HEK293 (cell line): ENCODE data around the gene CYP4F12.

Experiments used
- CTCF ChIA-PET: fragments of 350-600 bp; formaldehyde crosslinking; extraction: SDS; loops from one replicate; lab custom pipeline; 2021; ENCODE audit warnings: antibody characterized with exemption; lab: Yijun Ruan, JAX
- POLR2A ChIA-PET: fragments of 300-600 bp; formaldehyde crosslinking; extraction: SDS; loops from one replicate; lab custom pipeline; 2020; ENCODE audit warnings: antibody characterized with exemption, inconsistent platforms; lab: Yijun Ruan, JAX
- H3K27ac ChIP-seq: fragments of 200-500 bp; sonication (Bioruptor generic); 2 replicates; pipeline ENCODE4 v1.5.1; 2014; ENCODE audit warnings: low read depth, low read length, control low read depth, inconsistent platforms; ENCODE audit errors: extremely low read depth
- H3K36me3 ChIP-seq, 2 experiments: fragments of 200-500 bp in 1 of 2; sonication (Bioruptor generic) in 1 of 2; 1 replicate in 1 of 2; 2 replicates in 1 of 2; pipeline ENCODE4 v1.5.1; 2014 to 2017; ENCODE audit warnings: inconsistent platforms in 2 of 2, low read length in 2 of 2; ENCODE audit not compliant: control insufficient read depth in 2 of 2, insufficient read depth in 1 of 2
- H3K4me1 ChIP-seq: fragments of 200-500 bp; sonication (Bioruptor generic); 2 replicates; pipeline ENCODE4 v1.5.1; 2014; ENCODE audit warnings: mild to moderate bottlenecking, low read length, inconsistent platforms; ENCODE audit not compliant: control insufficient read depth, insufficient read depth
- H3K4me3 ChIP-seq: 2 replicates; pipeline ENCODE4 v1.5.1; 2011; ENCODE audit warnings: low read depth, mild to moderate bottlenecking, control low read depth, low read length, moderate library complexity
- H3K9me3 ChIP-seq: fragments of 200-500 bp; sonication (Bioruptor generic); 2 replicates; pipeline ENCODE4 v1.5.1; 2014; ENCODE audit warnings: low read depth, low read length, inconsistent platforms; ENCODE audit not compliant: control insufficient read depth, insufficient read depth
- GLIS2 ChIP-seq: fragments of 450-650 bp; formaldehyde crosslinking; IDR thresholded peaks from 2 replicates; pipeline ENCODE4 v1.5.1; 2016; ENCODE audit warnings: missing biosample characterization, missing genetic modification characterization
- IKZF3 ChIP-seq: fragments of 450-650 bp; IDR thresholded peaks from 2 replicates; pipeline ENCODE4 v1.5.0; 2018; ENCODE audit warnings: missing biosample characterization, mild to moderate bottlenecking, missing genetic modification characterization, moderate library complexity
- MEIS1 ChIP-seq: sonication (generic); formaldehyde crosslinking; IDR thresholded peaks from 2 replicates; pipeline ENCODE4 v1.8.1; 2022; ENCODE audit warnings: missing genetic modification reagents, mild to moderate bottlenecking, borderline replicate concordance
- SP2 ChIP-seq: fragments of 450-650 bp; formaldehyde crosslinking; IDR thresholded peaks from 2 replicates; pipeline ENCODE4 v1.5.1; 2016; ENCODE audit warnings: missing biosample characterization, missing genetic modification characterization
- SP7 ChIP-seq: fragments of 450-650 bp; formaldehyde crosslinking; IDR thresholded peaks from 2 replicates; pipeline ENCODE4 v1.5.1; 2016; ENCODE audit warnings: missing biosample characterization, missing genetic modification characterization
- ZBTB17 ChIP-seq: fragments of 450-650 bp; formaldehyde crosslinking; IDR thresholded peaks from 2 replicates; pipeline ENCODE4 v1.5.1; 2016; ENCODE audit warnings: missing biosample characterization, missing genetic modification characterization
- ZBTB21 ChIP-seq: fragments of 450-650 bp; formaldehyde crosslinking; IDR thresholded peaks from 2 replicates; pipeline ENCODE4 v1.5.1; 2017; ENCODE audit warnings: missing biosample characterization, missing genetic modification characterization
- ZNF138 ChIP-seq: fragments of 450-650 bp; formaldehyde crosslinking; IDR thresholded peaks from 2 replicates; pipeline ENCODE4 v1.5.1; 2016; ENCODE audit warnings: missing biosample characterization, missing genetic modification characterization, borderline replicate concordance
- ZNF148 ChIP-seq: fragments of 450-650 bp; formaldehyde crosslinking; IDR thresholded peaks from 2 replicates; pipeline ENCODE4 v1.5.0; 2017; ENCODE audit warnings: missing biosample characterization, missing genetic modification characterization, borderline replicate concordance
- ZNF19 ChIP-seq: fragments of 450-650 bp; formaldehyde crosslinking; IDR thresholded peaks from 2 replicates; pipeline ENCODE4; 2016; ENCODE audit warnings: missing biosample characterization, missing genetic modification characterization, low read depth
- ZNF23 ChIP-seq: fragments of 450-650 bp; formaldehyde crosslinking; IDR thresholded peaks from 2 replicates; pipeline ENCODE4 v1.5.1; 2016; ENCODE audit warnings: missing biosample characterization, missing genetic modification characterization, borderline replicate concordance
- ZNF274 ChIP-seq, 2 experiments: fragments of 200-500 bp in 1 of 2; fragments of 450-650 bp in 1 of 2; sonication (Bioruptor generic) in 1 of 2; formaldehyde crosslinking in 1 of 2; IDR thresholded peaks; 2 replicates each; pipeline versions ENCODE4 v1.5.1 to v1.6.1; 2014 to 2016; ENCODE audit warnings: borderline replicate concordance in 1 of 2, inconsistent platforms in 1 of 2, low read length in 1 of 2, missing biosample characterization in 1 of 2, missing genetic modification characterization in 1 of 2
- ZNF366 ChIP-seq: fragments of 450-650 bp; formaldehyde crosslinking; conservative IDR thresholded peaks from 2 replicates; pipeline ENCODE4 v1.5.1; 2016; ENCODE audit warnings: missing biosample characterization, missing genetic modification characterization
- ZNF510 ChIP-seq: fragments of 450-650 bp; formaldehyde crosslinking; IDR thresholded peaks from 2 replicates; pipeline ENCODE4 v1.5.1; 2018; ENCODE audit warnings: mild to moderate bottlenecking, missing genetic modification characterization, missing biosample characterization; ENCODE audit not compliant: insufficient replicate concordance
- ZNF548 ChIP-seq: fragments of 450-650 bp; formaldehyde crosslinking; IDR thresholded peaks from 2 replicates; pipeline ENCODE4 v1.5.1; 2016; ENCODE audit warnings: missing biosample characterization, missing genetic modification characterization
- ZNF580 ChIP-seq: fragments of 450-650 bp; formaldehyde crosslinking; IDR thresholded peaks from 2 replicates; pipeline ENCODE4 v1.5.1; 2016; ENCODE audit warnings: missing biosample characterization, missing genetic modification characterization
- ZNF623 ChIP-seq: fragments of 450-650 bp; formaldehyde crosslinking; IDR thresholded peaks from 2 replicates; pipeline ENCODE4 v1.5.1; 2016; ENCODE audit warnings: missing biosample characterization, missing genetic modification characterization
- ZNF704 ChIP-seq: fragments of 450-650 bp; formaldehyde crosslinking; IDR thresholded peaks from 2 replicates; pipeline ENCODE4 v1.5.1; 2016; ENCODE audit warnings: missing biosample characterization, missing genetic modification characterization
- ZNF830 ChIP-seq: fragments of 450-650 bp; IDR thresholded peaks from 2 replicates; pipeline ENCODE4 v1.5.0; 2018; ENCODE audit warnings: missing biosample characterization, missing genetic modification characterization, low read depth, mild to moderate bottlenecking, moderate library complexity
- ZSCAN16 ChIP-seq: fragments of 450-650 bp; formaldehyde crosslinking; IDR thresholded peaks from 2 replicates; pipeline ENCODE4 v1.5.1; 2016; ENCODE audit warnings: missing biosample characterization, missing genetic modification characterization

Gene CYP4F12

GRCh38 chr19:15635016-15635805 is 37.7 kb upstream of the CYP4F12 start:
- POLR2A ChIA-PET: no interaction called here

GRCh38 chr19:15636026-15636425 is 36.9 kb upstream of the CYP4F12 start:
- Histone ChIP-seq H3K9me3 (no peaks in the 10 kb centered on the region), H3K4me3 (no peak overlapping the region), H3K36me3 (no peaks in the 10 kb centered on the region), H3K4me1 (no peaks in the 10 kb centered on the region), H3K27ac (no peak overlapping the region)
- no peak for TF ChIP-seq ZNF623 (tag by site-specific recombination)
- TF ChIP-seq ZNF19: no peak
- no peak for TF ChIP-seq ZNF580 (tag by site-specific recombination)
- no peak for TF ChIP-seq ZNF138 (tag by site-specific recombination)
- POLR2A ChIA-PET: no interaction called here
- CTCF ChIA-PET: interaction anchor here (0.7 kb wide), 1 partner anchor 170 kb away, joined by 3 read pairs; no protein-coding TSS in a partner anchor

More at GRCh38 chr19:15635016-15635805, 37.7 kb upstream of the CYP4F12 start:
- Histone ChIP-seq H3K4me3 (no peak overlapping the region), H3K9me3 (no peaks in the 10 kb centered on the region), H3K4me1 (no peaks in the 10 kb centered on the region), H3K36me3 (no peaks in the 10 kb centered on the region), H3K27ac (no peak overlapping the region)
- TF ChIP-seq IKZF3 (tag by site-specific recombination) (no peak), ZNF623 (tag by site-specific recombination) (no peak), ZNF274 (IDR thresholded peaks at IDR 0.05; ENCODE audit: low read length) (no peak), ZNF274 (tag by site-specific recombination; IDR thresholded peaks at IDR 0.05; ENCODE audit: borderline replicate concordance) (no peak), ZNF148 (tag by site-specific recombination) (no peak), ZBTB17 (tag by site-specific recombination) (no peak), ZNF548 (no peak), ZNF366 (tag by site-specific recombination) (no peak), ZNF704 (tag by site-specific recombination) (no peak), SP2 (no peak), SP7 (tag by site-specific recombination) (no peak), ZBTB21 (tag by site-specific recombination) (no peak), MEIS1 (CRISPR knock-in tag) (no peak), GLIS2 (tag by site-specific recombination) (no peak), ZSCAN16 (no peak), ZNF830 (tag by site-specific recombination) (no peak), ZNF510 (tag by site-specific recombination) (no peak), ZNF23 (tag by site-specific recombination) (no peak)
- CTCF ChIA-PET: interaction anchor here (0.7 kb wide), 1 partner anchor 171 kb away, joined by 3 read pairs; no protein-coding TSS in a partner anchor
